ENCODE results near the gene ANKRD44.
"Not testable (repeated sequence)": the region's sequence is repeated elsewhere in the genome, so short reads cannot be mapped to it uniquely, and the experiment has no call there.

Gene ANKRD44

GRCh38 chr2:197011021-197011417, 299.6 kb downstream of the ANKRD44 start:
- DNase-seq: no peak

DNA sequence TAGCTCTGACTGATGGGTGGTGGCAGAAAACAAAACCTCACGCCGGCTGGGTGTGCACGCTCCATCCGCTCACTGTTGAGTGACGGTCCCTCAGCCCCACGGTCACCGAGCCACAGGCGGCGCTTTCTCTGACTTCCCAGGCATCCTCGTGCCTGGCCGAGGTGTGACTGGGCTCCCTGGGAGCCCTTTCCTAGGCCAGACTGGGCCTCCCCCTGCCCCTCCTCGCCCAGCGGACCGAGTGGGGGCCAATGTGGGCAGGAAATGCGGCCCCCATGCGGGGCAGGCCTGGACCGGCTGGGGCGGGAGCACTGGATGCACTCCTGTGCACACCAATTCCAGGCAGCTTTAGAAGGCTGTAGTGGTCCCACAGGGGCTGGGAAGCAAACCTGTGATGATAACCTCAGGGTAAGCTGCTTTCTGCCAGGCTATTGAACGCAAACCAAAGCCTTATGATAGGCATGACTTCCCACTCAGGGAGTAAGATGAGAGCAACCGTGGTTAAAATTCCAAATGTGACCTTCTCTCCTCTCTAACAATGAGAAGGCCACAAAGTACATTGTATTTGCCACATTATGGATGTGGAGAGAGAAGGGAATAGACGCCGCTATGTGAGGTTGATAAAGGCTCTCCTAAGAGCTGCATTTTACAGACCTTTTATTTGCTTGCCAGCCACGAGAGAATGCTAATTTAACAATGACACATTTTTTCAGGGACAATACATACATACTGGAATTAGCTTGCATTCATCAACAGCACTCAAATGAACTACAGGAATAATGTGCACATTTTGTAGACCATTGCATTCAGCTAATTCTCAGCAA, 300.2 kb downstream of the ANKRD44 start:
- no peak for DNase-seq

- DNase-seq: not testable (repeated sequence)
Observed at GRCh38 chr2:197008741-197009341, 301.7 kb downstream of the ANKRD44 start.

- DNase-seq: no peak
Observed at GRCh38 chr2:197007716-197008628, 302.6 kb downstream of the ANKRD44 start.

GRCh38 chr2:197001921-197002320, 308.7 kb downstream of the ANKRD44 start:
- DNase-seq: no peak

GRCh38 chr2:196995757-196996314, 314.7 kb downstream of the ANKRD44 start:
- no peak for DNase-seq

GRCh38 chr2:196994764-196995163, 315.8 kb downstream of the ANKRD44 start:
- DNase-seq: no peak

GRCh38 chr2:196993617-196994016, 317.0 kb downstream of the ANKRD44 start:
- no peak for DNase-seq

DNA sequence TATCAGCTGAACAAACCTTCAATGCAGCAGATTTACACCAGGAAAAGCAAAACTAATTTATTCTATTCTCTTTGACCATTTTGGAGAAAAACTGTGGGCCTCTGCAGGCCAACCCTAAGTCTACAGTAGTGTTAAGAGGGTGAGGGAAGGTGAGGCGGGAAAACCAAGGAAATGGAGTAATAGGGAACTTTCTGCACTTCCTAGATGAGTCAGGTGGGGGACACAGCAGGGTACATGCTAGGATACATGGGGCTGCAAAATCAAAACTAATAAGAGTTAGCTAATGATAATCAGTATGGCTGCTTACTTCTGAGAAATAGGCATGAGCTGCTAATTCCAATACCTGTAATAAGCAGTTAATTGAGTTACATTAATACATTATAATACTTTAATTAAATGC, 318.1 kb downstream of the ANKRD44 start:
- no peak for DNase-seq

- no peak for DNase-seq
Observed at GRCh38 chr2:196990788-196991461, 319.7 kb downstream of the ANKRD44 start.

GRCh38 chr2:196990092-196990491, 320.5 kb downstream of the ANKRD44 start:
- no peak for DNase-seq

GRCh38 chr2:196989496-196989895, 321.1 kb downstream of the ANKRD44 start:
- no peak for DNase-seq

- no peak for DNase-seq
Observed at GRCh38 chr2:196988639-196989038, 321.9 kb downstream of the ANKRD44 start.

DNA sequence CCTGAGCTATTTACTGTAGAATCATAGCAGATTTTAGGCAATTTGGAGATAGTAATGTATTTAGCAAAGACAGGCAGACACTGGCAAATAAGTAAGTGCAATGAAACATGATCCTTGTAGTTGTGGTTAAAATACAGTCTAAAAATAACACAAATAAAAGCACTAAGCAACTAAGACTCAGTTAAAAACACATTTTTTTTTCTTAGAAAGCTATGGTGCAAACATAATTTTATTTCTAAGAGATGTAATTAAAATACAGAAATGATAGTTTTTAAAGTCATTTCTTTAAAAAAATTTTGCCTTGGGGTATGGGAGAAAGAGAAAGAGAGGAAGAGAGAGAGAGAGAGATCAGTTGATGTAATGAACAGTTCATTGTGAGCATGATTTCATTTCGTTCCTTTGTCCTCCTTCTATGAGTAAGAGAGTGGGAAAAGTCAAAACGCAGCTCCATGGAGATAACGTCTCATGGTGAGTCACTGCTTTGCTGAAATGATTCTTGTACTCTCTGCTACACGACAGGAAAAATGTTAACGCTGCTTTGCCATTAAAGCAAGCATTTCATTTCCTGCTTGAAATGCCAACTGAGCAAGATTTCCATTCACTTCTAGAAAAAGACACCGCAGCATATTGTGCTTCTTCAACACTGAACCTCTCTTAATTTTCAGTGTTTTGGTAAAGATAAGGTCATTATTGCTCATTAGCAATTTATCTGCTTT, 322.8 kb downstream of the ANKRD44 start:
- DNase-seq: no peak

DNA sequence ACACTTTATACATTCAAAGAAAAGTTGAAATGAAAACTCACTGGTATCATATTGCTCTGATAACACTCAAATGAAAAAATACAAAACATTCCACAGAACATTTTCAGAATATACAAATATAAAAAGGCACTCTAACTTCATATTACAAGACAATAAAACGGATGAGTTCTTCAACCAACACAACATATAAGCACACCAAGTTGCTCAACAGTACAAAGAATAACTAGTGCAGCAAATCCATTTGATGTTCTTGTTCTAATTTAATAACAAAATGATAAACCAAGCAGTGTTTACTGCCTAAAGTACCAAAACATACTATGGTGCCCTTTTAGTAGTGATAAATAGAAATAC, 323.3 kb downstream of the ANKRD44 start:
- no peak for DNase-seq

DNA sequence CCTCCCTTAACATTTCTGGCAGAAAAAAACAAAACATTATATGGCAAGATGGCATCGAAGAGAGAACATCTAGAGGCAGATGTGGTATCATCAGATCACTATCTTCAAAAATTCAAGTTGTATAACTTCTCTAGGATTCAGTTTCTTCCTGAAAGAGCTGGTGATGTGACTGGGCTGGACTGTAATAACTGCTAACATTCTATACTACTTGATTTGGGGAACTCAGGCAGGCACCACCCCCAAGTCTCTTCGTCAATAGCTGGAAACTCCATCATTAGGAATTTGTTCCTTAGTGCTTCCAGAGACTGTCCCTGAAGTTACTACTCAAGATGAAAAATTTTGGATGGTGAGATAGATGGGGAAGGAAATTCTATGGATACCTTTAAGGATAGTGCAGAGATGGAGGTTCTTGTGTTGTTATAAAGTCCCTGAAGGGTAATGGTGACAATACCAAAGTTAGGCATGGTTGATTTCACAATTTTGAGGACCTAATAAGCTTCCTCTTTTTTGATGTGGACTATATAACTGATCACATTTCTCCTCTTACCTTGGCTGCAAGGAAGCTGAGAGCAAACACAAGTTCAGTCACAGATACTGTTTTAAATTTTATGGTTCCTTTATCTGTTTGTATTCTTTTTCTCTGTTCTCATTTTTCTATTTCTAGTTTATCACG, 324.9 kb downstream of the ANKRD44 start:
- DNase-seq: no peak

GRCh38 chr2:196984903-196985302, 325.7 kb downstream of the ANKRD44 start:
- no peak for DNase-seq

DNA sequence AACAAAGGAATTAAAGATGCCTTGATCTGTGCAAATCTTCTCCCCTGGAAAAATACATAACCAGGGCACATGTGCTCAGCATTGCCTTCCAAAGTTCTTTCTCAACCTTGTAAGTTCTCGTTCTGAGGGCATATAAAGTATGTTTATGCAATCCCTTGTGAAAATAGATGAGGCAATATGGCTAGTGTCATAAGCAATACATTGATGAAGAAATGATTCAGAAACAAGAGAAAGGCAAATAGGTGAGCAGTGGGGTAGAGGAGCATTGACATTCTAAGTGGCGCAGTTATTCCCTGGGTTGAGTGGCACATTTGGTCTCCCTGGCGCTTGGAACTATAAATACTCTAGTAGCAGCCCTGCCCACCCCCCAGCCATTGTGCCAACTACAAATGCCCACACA, 326.6 kb downstream of the ANKRD44 start:
- no peak for DNase-seq

DNA sequence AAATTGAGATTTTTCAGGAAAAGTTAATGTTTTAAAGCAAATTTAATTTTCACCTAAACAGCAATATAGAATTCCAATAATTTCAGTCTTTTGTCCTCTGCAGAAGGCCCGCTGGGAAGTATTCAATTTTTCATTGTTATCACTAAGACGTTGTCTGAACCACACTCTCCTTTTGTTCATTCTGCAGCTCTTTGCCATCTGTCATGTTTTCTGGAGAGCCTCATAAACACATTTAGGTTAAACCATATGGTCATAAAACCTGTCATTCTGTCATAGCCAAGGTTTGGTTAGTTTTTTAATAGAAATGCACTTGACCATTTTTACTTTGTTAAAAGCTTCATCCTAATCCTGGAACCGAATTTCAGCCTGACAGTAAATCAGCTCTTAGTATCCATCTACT, 330.1 kb downstream of the ANKRD44 start:
- DNase-seq: no peak

GRCh38 chr2:196980001-196980400, 330.6 kb downstream of the ANKRD44 start:
- no peak for DNase-seq

- no peak for DNase-seq
Observed at GRCh38 chr2:196977507-196977906, 333.1 kb downstream of the ANKRD44 start.

All from effector CD8-positive, alpha-beta T cell (primary cell).